Thymus (tissue), 11 donors: ENCODE results near the gene EBF3. TPM values are rescaled to one million over a fixed set of nuclear protein-coding genes. Genes with fewer than 3 reads are reported as not detected.
A peak's percentile ranks its signal among the peaks of the same experiment; 100 is the strongest.

Source experiments
- DNase-seq, 9 donors: peaks; one replicate each; pipeline ENCODE4 v3.0.0-alpha.2; 2013; ENCODE audit warnings: low spot score in 9 of 9, low read depth in 6 of 9, missing footprints in 1 of 9
- H3K27ac ChIP-seq, 2 donors: one replicate each; pipeline ENCODE4 v1.5.1; 2013; ENCODE audit warnings: control low read depth in 1 of 2, low read depth in 1 of 2, low read length in 1 of 2, mild to moderate bottlenecking in 1 of 2, moderate library complexity in 1 of 2
- H3K27me3 ChIP-seq, 2 donors: one replicate each; pipeline ENCODE4 v1.5.1; 2013; ENCODE audit warnings: low read length in 1 of 2; ENCODE audit not compliant: control insufficient read depth in 2 of 2, insufficient read depth in 1 of 2
- H3K36me3 ChIP-seq, 2 donors: one replicate each; pipeline ENCODE4 v1.5.1; 2013; ENCODE audit warnings: low read length in 1 of 2, mild to moderate bottlenecking in 1 of 2, moderate library complexity in 1 of 2; ENCODE audit not compliant: control insufficient read depth in 2 of 2, insufficient read depth in 2 of 2
- H3K4me1 ChIP-seq, 2 donors: one replicate each; pipeline ENCODE4 v1.5.1; 2013; ENCODE audit warnings: low read length in 2 of 2; ENCODE audit not compliant: control insufficient read depth in 2 of 2, insufficient read depth in 2 of 2
- H3K4me3 ChIP-seq, 2 donors: one replicate each; pipeline ENCODE4 v1.5.1; 2013; ENCODE audit warnings: low read length in 2 of 2, control low read depth in 1 of 2, mild to moderate bottlenecking in 1 of 2
- H3K9me3 ChIP-seq, 2 donors: one replicate each; pipeline ENCODE4 v1.5.1; 2013; ENCODE audit warnings: low read length in 1 of 2, mild to moderate bottlenecking in 1 of 2; ENCODE audit not compliant: control insufficient read depth in 2 of 2, insufficient read depth in 1 of 2
- WGBS: extraction: QIAGEN DNeasy Blood & Tissue Kit; methylation state at CpG from one replicate; pipeline ENCODE4 v1.1.7; 2013; 5-methylcytosine and 5-hydroxymethylcytosine counted together
- polyA plus RNA-seq: library from polyadenylated mRNA; stranded (reverse); fragments of 200-250 nt; gene quantifications from one replicate; pipeline ENCODE4 v1.2.3, GENCODE V29; 2013
- total RNA-seq: library from RNA; stranded (reverse); fragments of 120-200 nt; gene quantifications from one replicate; pipeline ENCODE4 v1.2.4, GENCODE V29; 2013
- donor health status: healthy.

EBF3 gene
- total and polyA plus RNA-seq, 2 donors, result 1.5 to 1.9 TPM

GRCh38 chr10:129851941-129852640 is 112.0 kb downstream of the EBF3 start:
- no peak overlapping the region for H3K4me3 ChIP-seq
- WGBS, result 95% methylated on average over 19 of the region's 19 CpGs
- no peaks in the 10 kb centered on the region for H3K9me3 ChIP-seq
- H3K27me3 ChIP-seq, result no peaks in the 10 kb centered on the region
- no peaks in the 10 kb centered on the region for H3K4me1 ChIP-seq
- H3K36me3 ChIP-seq, result no peaks in the 10 kb centered on the region
- no peak for DNase-seq
- no peak overlapping the region for H3K27ac ChIP-seq

- Histone ChIP-seq H3K4me1 (no peaks in the 10 kb centered on the region), H3K36me3 (no peaks in the 10 kb centered on the region), H3K27ac (no peak overlapping the region), H3K4me3 (no peak overlapping the region), H3K9me3 (no peaks in the 10 kb centered on the region), H3K27me3 (no peaks in the 10 kb centered on the region)
- WGBS, result 97% methylated on average over 13 of the region's 13 CpGs
- no peak for DNase-seq
Observed at GRCh38 chr10:129850790-129851189, 113.3 kb downstream of the EBF3 start.

GRCh38 chr10:129850316-129850715 is 113.8 kb downstream of the EBF3 start:
- H3K27me3 ChIP-seq, result no peaks in the 10 kb centered on the region
- 96% methylated on average over 10 of the region's 10 CpGs for WGBS
- H3K4me3 ChIP-seq, result no peak overlapping the region
- no peak overlapping the region for H3K27ac ChIP-seq
- no peaks in the 10 kb centered on the region for H3K36me3 ChIP-seq
- H3K9me3 ChIP-seq, result no peaks in the 10 kb centered on the region
- no peak for DNase-seq
- no peaks in the 10 kb centered on the region for H3K4me1 ChIP-seq

GRCh38 chr10:129849853-129850252 is 114.2 kb downstream of the EBF3 start:
- no peaks in the 10 kb centered on the region for H3K36me3 ChIP-seq
- DNase-seq, result no peak
- 95% methylated on average over 15 of the region's 15 CpGs for WGBS
- no peak overlapping the region for H3K4me3 ChIP-seq
- H3K9me3 ChIP-seq, result no peaks in the 10 kb centered on the region
- no peaks in the 10 kb centered on the region for H3K27me3 ChIP-seq
- H3K27ac ChIP-seq, result no peak overlapping the region
- H3K4me1 ChIP-seq, result no peaks in the 10 kb centered on the region

- Histone ChIP-seq H3K4me1 (no peaks in the 10 kb centered on the region), H3K4me3 (no peak overlapping the region), H3K36me3 (no peaks in the 10 kb centered on the region), H3K27ac (no peak overlapping the region), H3K27me3 (no peaks in the 10 kb centered on the region), H3K9me3 (no peaks in the 10 kb centered on the region)
- 98% methylated on average over 19 of the region's 19 CpGs for WGBS
- DNase-seq, result no peak
Observed at GRCh38 chr10:129849452-129849750, 114.7 kb downstream of the EBF3 start.

GRCh38 chr10:129848696-129849451 is 115.2 kb downstream of the EBF3 start:
- Histone ChIP-seq H3K4me1 (no peaks in the 10 kb centered on the region), H3K27me3 (no peaks in the 10 kb centered on the region), H3K4me3 (no peak overlapping the region), H3K27ac (no peak overlapping the region), H3K36me3 (no peaks in the 10 kb centered on the region), H3K9me3 (no peaks in the 10 kb centered on the region)
- no peak for DNase-seq
- 95% methylated on average over 19 of the region's 19 CpGs for WGBS

- no peaks in the 10 kb centered on the region for H3K27me3 ChIP-seq
- 93% methylated on average over 18 of the region's 18 CpGs for WGBS
- no peaks in the 10 kb centered on the region for H3K36me3 ChIP-seq
- H3K9me3 ChIP-seq, result no peaks in the 10 kb centered on the region
- no peak overlapping the region for H3K4me3 ChIP-seq
- H3K4me1 ChIP-seq, result no peaks in the 10 kb centered on the region
- peak overlapping the region in 1 of 2 donors; percentile 55 for H3K27ac ChIP-seq
- no peak for DNase-seq
Observed at GRCh38 chr10:129847741-129848483, 116.2 kb downstream of the EBF3 start.

GRCh38 chr10:129846991-129847391 is 117.1 kb downstream of the EBF3 start:
- no peaks in the 10 kb centered on the region for H3K9me3 ChIP-seq
- H3K27me3 ChIP-seq, result no peaks in the 10 kb centered on the region
- H3K4me1 ChIP-seq, result no peaks in the 10 kb centered on the region
- no peak overlapping the region for H3K4me3 ChIP-seq
- H3K36me3 ChIP-seq, result no peaks in the 10 kb centered on the region
- DNase-seq, result no peak
- WGBS, result 93% methylated on average over 10 of the region's 10 CpGs
- no peak overlapping the region for H3K27ac ChIP-seq

GRCh38 chr10:129845111-129845753 is 118.8 kb downstream of the EBF3 start:
- Histone ChIP-seq H3K4me1 (no peaks in the 10 kb centered on the region), H3K9me3 (no peaks in the 10 kb centered on the region), H3K4me3 (no peak overlapping the region), H3K27me3 (no peaks in the 10 kb centered on the region), H3K27ac (no peak overlapping the region), H3K36me3 (no peaks in the 10 kb centered on the region)
- DNase-seq, result no peak
- 94% methylated on average over 12 of the region's 12 CpGs for WGBS
